HepG2 (cell line): ENCODE results near the gene FHIT. TPM values are rescaled to one million over a fixed set of nuclear protein-coding genes. Genes with fewer than 3 reads are reported as not detected.
A peak's percentile ranks its signal among the peaks of the same experiment; 100 is the strongest.

ENCODE experiments used
- ATF7-NPFF ChIP-seq: sonication (generic); formaldehyde crosslinking; IDR thresholded peaks from 2 replicates; pipeline ENCODE4 v1.8.1; 2023; ENCODE audit warnings: mild to moderate bottlenecking, low read depth, missing genetic modification reagents, moderate library complexity
- ATRX ChIP-seq: sonication (generic); formaldehyde crosslinking; IDR thresholded peaks from 2 replicates; pipeline ENCODE4 v1.4.0; 2020; ENCODE audit warnings: missing genetic modification reagents, borderline replicate concordance
- CEBPG ChIP-seq: IDR thresholded peaks from 2 replicates; pipeline ENCODE4 v1.6.1; 2016
- CREB1 ChIP-seq, 2 experiments: fragments of 450-650 bp in 1 of 2; IDR thresholded peaks; 2 replicates each; pipeline ENCODE4 v1.6.1; 2016 to 2017; ENCODE audit warnings: control low read depth in 1 of 2, mild to moderate bottlenecking in 1 of 2, missing compliant biosample characterization in 1 of 2, missing genetic modification characterization in 1 of 2
- ETV5 ChIP-seq: IDR thresholded peaks from 2 replicates; pipeline ENCODE4 v1.6.1; 2018; ENCODE audit warnings: missing biosample characterization, missing genetic modification reagents, inconsistent platforms, borderline replicate concordance
- HNF1B ChIP-seq: sonication (generic); formaldehyde crosslinking; IDR thresholded peaks from 2 replicates; pipeline ENCODE4 v1.5.1; 2020; ENCODE audit warnings: mild to moderate bottlenecking, moderate library complexity, missing genetic modification reagents
- LCORL ChIP-seq, 2 experiments: fragments of 450-650 bp in 1 of 2; sonication (generic) in 1 of 2; formaldehyde crosslinking in 1 of 2; IDR thresholded peaks; 2 replicates each; pipeline versions ENCODE4 v1.5.0 to v1.6.1; 2017 to 2020; ENCODE audit warnings: antibody characterized with exemption in 1 of 2, missing genetic modification reagents in 1 of 2
- MAFG ChIP-seq: sonication (generic); formaldehyde crosslinking; IDR thresholded peaks from 2 replicates; pipeline ENCODE4 v1.5.1; 2020; ENCODE audit warnings: mild to moderate bottlenecking, missing genetic modification reagents
- MIXL1 ChIP-seq: IDR thresholded peaks from 2 replicates; pipeline ENCODE4 v1.6.1; 2016
- NFATC3 ChIP-seq: sonication (generic); formaldehyde crosslinking; IDR thresholded peaks from 2 replicates; pipeline ENCODE4 v1.5.1; 2020; ENCODE audit warnings: mild to moderate bottlenecking, missing genetic modification reagents
- PLSCR1 ChIP-seq: sonication (generic); formaldehyde crosslinking; IDR thresholded peaks from 2 replicates; pipeline ENCODE4 v1.5.0; 2020; ENCODE audit warnings: missing genetic modification reagents, mild to moderate bottlenecking, borderline replicate concordance
- POGZ ChIP-seq: sonication (generic); formaldehyde crosslinking; IDR thresholded peaks from 2 replicates; pipeline ENCODE4 v1.4.0; 2020; ENCODE audit warnings: mild to moderate bottlenecking, missing genetic modification reagents
- RAD21 ChIP-seq: fragments of 450-650 bp; formaldehyde crosslinking; IDR thresholded peaks from 2 replicates; pipeline ENCODE4 v1.5.0; 2020; ENCODE audit warnings: mild to moderate bottlenecking
- RBM22 ChIP-seq: fragments of 200-400 bp; formaldehyde crosslinking; optimal IDR thresholded peaks from 2 replicates; pipeline ENCODE3; 2017; ENCODE audit warnings: mild to moderate bottlenecking, low read length, moderate library complexity
- RFX3 ChIP-seq: IDR thresholded peaks from 2 replicates; pipeline ENCODE4 v1.6.1; 2016; ENCODE audit warnings: missing biosample characterization, missing genetic modification reagents
- SMAD3 ChIP-seq: sonication (generic); formaldehyde crosslinking; IDR thresholded peaks from 2 replicates; pipeline ENCODE4 v1.4.0; 2020; ENCODE audit warnings: missing genetic modification reagents
- TARDBP ChIP-seq: sonication (generic); formaldehyde crosslinking; IDR thresholded peaks from 2 replicates; pipeline ENCODE4 v1.8.0; 2022; ENCODE audit warnings: mild to moderate bottlenecking, missing genetic modification reagents
- TOPORS ChIP-seq: sonication (generic); formaldehyde crosslinking; IDR thresholded peaks from 2 replicates; pipeline ENCODE4 v1.8.0; 2023; ENCODE audit warnings: mild to moderate bottlenecking, missing genetic modification reagents
- U2AF1 ChIP-seq: fragments of 200-400 bp; formaldehyde crosslinking; optimal IDR thresholded peaks from 2 replicates; pipeline ENCODE3; 2017; ENCODE audit warnings: mild to moderate bottlenecking, low read depth, low read length
- ZFAT ChIP-seq: sonication (generic); formaldehyde crosslinking; conservative IDR thresholded peaks from 2 replicates; pipeline ENCODE4 v1.8.1; 2023; ENCODE audit warnings: missing genetic modification reagents, inconsistent platforms
- ZNF101 ChIP-seq: sonication (generic); formaldehyde crosslinking; IDR thresholded peaks from 2 replicates; pipeline ENCODE4 v1.4.0; 2020; ENCODE audit warnings: mild to moderate bottlenecking, low read depth, missing genetic modification reagents, borderline replicate concordance
- ZNF546 ChIP-seq: sonication (generic); formaldehyde crosslinking; conservative IDR thresholded peaks from 2 replicates; pipeline ENCODE4 v1.8.1; 2023; ENCODE audit warnings: mild to moderate bottlenecking, missing genetic modification reagents
- ZNF550 ChIP-seq: sonication (generic); formaldehyde crosslinking; IDR thresholded peaks from 2 replicates; pipeline ENCODE4 v1.4.0; 2020; ENCODE audit warnings: mild to moderate bottlenecking, missing genetic modification reagents, borderline replicate concordance
- ZNF605 ChIP-seq: sonication (generic); formaldehyde crosslinking; IDR thresholded peaks from 2 replicates; pipeline ENCODE4 v1.8.0; 2022; ENCODE audit warnings: mild to moderate bottlenecking, missing genetic modification reagents
- ZNF709 ChIP-seq: sonication (generic); formaldehyde crosslinking; IDR thresholded peaks from 2 replicates; pipeline ENCODE4 v1.5.0; 2020; ENCODE audit warnings: mild to moderate bottlenecking, missing genetic modification reagents
- ZNF780A ChIP-seq: sonication (generic); formaldehyde crosslinking; IDR thresholded peaks from 2 replicates; pipeline ENCODE4 v1.8.0; 2022; ENCODE audit warnings: mild to moderate bottlenecking, missing genetic modification reagents, moderate library complexity
- ZSCAN9 ChIP-seq: IDR thresholded peaks from 2 replicates; pipeline ENCODE4 v1.6.1; 2016; ENCODE audit warnings: borderline replicate concordance
- polyA plus RNA-seq, 8 experiments: library from polyadenylated mRNA; depleted of rRNA in 3 of 8; stranded (reverse) in 7 of 8; unstranded in 1 of 8; fragments of >200 nt; fragmentation: Illumina TruSeq in 4 of 8; extraction: Trizol in 4 of 8; gene quantifications; 2 replicates each; pipeline versions ENCODE4 v1.2.1 to v1.2.3, GENCODE V29; 2011 to 2016; ENCODE audit warnings: low read depth in 4 of 8, missing spikeins in 1 of 8, mixed read lengths in 1 of 8; ENCODE audit not compliant: insufficient read depth in 1 of 8
- total RNA-seq, 5 experiments: library from RNA; depleted of rRNA; stranded (reverse); fragments of >200 nt; fragmentation: Illumina TruSeq; extraction: Trizol; gene quantifications; 2 replicates each; pipeline ENCODE4 v1.2.3, GENCODE V29; 2016; ENCODE audit warnings: low read depth in 1 of 5
- TF ChIP-seq, protein P1 (sequence below): sonication (generic); formaldehyde crosslinking; IDR thresholded peaks from 2 replicates; pipeline ENCODE4 v1.5.0; 2020; ENCODE audit warnings: missing genetic modification reagents
- TF ChIP-seq, protein P2 (sequence below): sonication (generic); formaldehyde crosslinking; IDR thresholded peaks from 2 replicates; pipeline ENCODE4 v1.4.0; 2020; ENCODE audit warnings: low read depth, mild to moderate bottlenecking, missing genetic modification reagents

Gene FHIT
- total and polyA plus RNA-seq, 2 of the 13 experiments (the other 11 are each of a cell fraction or from before 2014, with no cell fraction given) = 4.0 to 4.6 TPM

DNA sequence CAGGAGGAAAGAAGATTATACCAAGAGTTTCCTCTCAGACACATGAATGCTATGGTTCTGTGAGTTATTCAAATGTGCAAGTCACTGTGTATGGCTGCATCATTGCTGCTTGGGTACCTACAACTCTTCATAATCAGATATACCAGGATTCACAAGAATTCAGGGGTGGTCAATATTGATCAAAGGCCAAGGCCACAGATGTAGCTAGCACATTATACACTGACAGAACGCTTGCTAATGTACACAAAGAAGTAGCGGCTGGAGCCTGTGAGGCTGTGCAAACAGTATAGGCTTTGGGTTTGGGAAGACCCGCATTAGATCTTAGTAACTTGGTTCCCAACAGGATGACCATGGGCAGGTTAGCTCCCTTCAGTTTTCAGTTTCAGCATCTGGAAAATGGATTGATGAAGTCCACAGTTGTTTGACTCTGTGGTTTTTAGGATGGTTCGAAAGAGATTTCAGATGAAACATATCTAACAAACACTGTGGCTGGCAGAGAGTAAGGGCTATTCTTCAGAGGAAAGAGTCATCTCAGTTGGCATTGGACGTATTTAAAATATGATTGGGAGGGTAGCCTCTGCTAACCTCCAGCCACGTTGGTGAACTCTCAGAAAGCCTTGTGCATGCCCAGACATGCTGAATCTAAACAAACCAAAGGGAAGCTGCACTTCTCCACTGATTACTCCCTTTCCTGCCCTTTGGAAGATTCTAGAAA lies 1452.7 kb downstream of the FHIT start (continued):
- 0 out of 2 replicates have a peak, but pooled peaks have one; percentile 18 for TF ChIP-seq HNF1B
- TF ChIP-seq MIXL1 (CRISPR knock-in tag) = peak; percentile 96
- TF ChIP-seq, protein P1, sequence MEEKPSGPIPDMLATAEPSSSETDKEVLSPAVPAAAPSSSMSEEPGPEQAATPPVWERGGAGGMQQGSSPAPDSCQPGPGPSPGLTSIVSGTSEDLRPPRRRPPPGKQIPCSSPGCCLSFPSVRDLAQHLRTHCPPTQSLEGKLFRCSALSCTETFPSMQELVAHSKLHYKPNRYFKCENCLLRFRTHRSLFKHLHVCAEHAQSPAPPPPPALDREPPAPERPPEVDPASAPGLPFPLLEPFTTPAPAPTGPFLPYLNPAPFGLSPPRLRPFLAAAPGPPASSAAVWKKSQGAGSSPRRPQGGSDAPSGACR = no peak
- 0 out of 2 replicates have a peak, but pooled peaks have one; percentile 9 for TF ChIP-seq TARDBP
- TF ChIP-seq CEBPG = 0 out of 2 replicates have a peak, but pooled peaks have one; percentile 17
- TF ChIP-seq ZNF550 (CRISPR knock-in tag) = no peak
- peak; percentile 13; the same call in 1 of the 2 replicates for TF ChIP-seq ETV5 (CRISPR knock-in tag)
- TF ChIP-seq CREB1 (IDR thresholded peaks at IDR 0.05) = no peak
- TF ChIP-seq CREB1 (CRISPR knock-in tag; IDR thresholded peaks at IDR 0.05) = peak; percentile 40; the same call in 1 of the 2 replicates
- TF ChIP-seq LCORL (IDR thresholded peaks at IDR 0.05) = no peak
- no peak for TF ChIP-seq LCORL (CRISPR knock-in tag; IDR thresholded peaks at IDR 0.05)
- TF ChIP-seq, protein P2, sequence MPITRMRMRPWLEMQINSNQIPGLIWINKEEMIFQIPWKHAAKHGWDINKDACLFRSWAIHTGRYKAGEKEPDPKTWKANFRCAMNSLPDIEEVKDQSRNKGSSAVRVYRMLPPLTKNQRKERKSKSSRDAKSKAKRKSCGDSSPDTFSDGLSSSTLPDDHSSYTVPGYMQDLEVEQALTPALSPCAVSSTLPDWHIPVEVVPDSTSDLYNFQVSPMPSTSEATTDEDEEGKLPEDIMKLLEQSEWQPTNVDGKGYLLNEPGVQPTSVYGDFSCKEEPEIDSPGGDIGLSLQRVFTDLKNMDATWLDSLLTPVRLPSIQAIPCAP (CRISPR knock-in tag) = no peak
- no peak for TF ChIP-seq ZNF605
- TF ChIP-seq MAFG (CRISPR knock-in tag) = no peak
- TF ChIP-seq TOPORS (CRISPR knock-in tag) = no peak
- TF ChIP-seq PLSCR1 = no peak
- no peak for TF ChIP-seq ATF7-NPFF (CRISPR knock-in tag)
- TF ChIP-seq RBM22 = no peak
- TF ChIP-seq ZNF780A (CRISPR knock-in tag) = no peak
- TF ChIP-seq RFX3 (CRISPR knock-in tag) = no peak
- no peak; the same call in 1 of the 2 replicates for TF ChIP-seq ZSCAN9 (CRISPR knock-in tag)
- TF ChIP-seq NFATC3 = no peak
- TF ChIP-seq ZFAT (CRISPR knock-in tag) = no peak
- peak; percentile 77; the same call in 1 of the 2 replicates for TF ChIP-seq SMAD3
- no peak for TF ChIP-seq ATRX
- no peak for TF ChIP-seq ZNF101 (CRISPR knock-in tag)
- TF ChIP-seq U2AF1 = no peak
- TF ChIP-seq ZNF709 = no peak
- no peak for TF ChIP-seq ZNF546 (CRISPR knock-in tag)
- TF ChIP-seq POGZ (CRISPR knock-in tag) = peak; percentile 60
- TF ChIP-seq RAD21 (CRISPR knock-in tag) = no peak
